PFSK-1 (cell line): Measurements from ENCODE around the gene TNNT3.

ENCODE experiments used
- FOXP2 ChIP-seq: optimal IDR thresholded peaks from 2 replicates; pipeline ENCODE3; 2011; ENCODE audit warnings: borderline replicate concordance, control low read depth, inconsistent platforms; ENCODE audit not compliant: insufficient read depth; ENCODE audit errors: extremely low read length, extremely low read depth
- POLR2AphosphoS5 ChIP-seq: IDR thresholded peaks from 2 replicates; pipeline ENCODE4 v1.6.1; 2012; ENCODE audit warnings: low read depth, mild to moderate bottlenecking, control low read depth, low read length, moderate library complexity
- REST ChIP-seq, 2 experiments: IDR thresholded peaks; 2 replicates each; pipeline versions ENCODE4 v1.6.1 to v1.8.0; 2011 to 2012; ENCODE audit warnings: low read depth in 2 of 2, low read length in 2 of 2, control low read depth in 1 of 2, inconsistent platforms in 1 of 2, mild to moderate bottlenecking in 1 of 2, moderate library complexity in 1 of 2; ENCODE audit not compliant: insufficient read depth in 1 of 2
- SIN3A ChIP-seq: IDR thresholded peaks from 2 replicates; pipeline ENCODE4 v1.6.1; 2012; ENCODE audit warnings: mild to moderate bottlenecking, low read length, moderate library complexity, borderline replicate concordance; ENCODE audit not compliant: insufficient read depth
- TAF1 ChIP-seq: IDR thresholded peaks from 2 replicates; pipeline ENCODE4 v1.6.1; 2012; ENCODE audit warnings: low read length, control low read depth, borderline replicate concordance; ENCODE audit not compliant: insufficient read depth

TNNT3 gene

GRCh38 chr11:1892558-1892957 is 26.9 kb upstream of the TNNT3 start:
- no peak for TF ChIP-seq TAF1
- TF ChIP-seq FOXP2 = no peak
- no peak for TF ChIP-seq REST (IDR thresholded peaks at IDR 0.05; ENCODE audit: insufficient read depth in 1 of 2, low read depth in 2 of 2, low read length in 2 of 2)
- TF ChIP-seq POLR2AphosphoS5 = no peak; the same call in 1 of the 2 replicates
- no peak for TF ChIP-seq SIN3A

GRCh38 chr11:1893581-1894359 is 25.7 kb upstream of the TNNT3 start:
- no peak for TF ChIP-seq TAF1
- TF ChIP-seq FOXP2 = no peak
- TF ChIP-seq POLR2AphosphoS5 = no peak
- TF ChIP-seq SIN3A = no peak
- no peak for TF ChIP-seq REST (IDR thresholded peaks at IDR 0.05; ENCODE audit: insufficient read depth in 1 of 2, low read depth in 2 of 2, low read length in 2 of 2)

GRCh38 chr11:1894759-1895158 is 24.7 kb upstream of the TNNT3 start:
- TF ChIP-seq REST (IDR thresholded peaks at IDR 0.05; ENCODE audit: insufficient read depth in 1 of 2, low read depth in 2 of 2, low read length in 2 of 2) = no peak
- TF ChIP-seq TAF1 = no peak
- TF ChIP-seq FOXP2 = no peak
- TF ChIP-seq POLR2AphosphoS5 = no peak
- TF ChIP-seq SIN3A = no peak

GRCh38 chr11:1896468-1896867 is 23.0 kb upstream of the TNNT3 start:
- TF ChIP-seq REST (IDR thresholded peaks at IDR 0.05; ENCODE audit: insufficient read depth in 1 of 2, low read depth in 2 of 2, low read length in 2 of 2) (no peak), SIN3A (no peak), POLR2AphosphoS5 (no peak), FOXP2 (no peak), TAF1 (no peak)

- TF ChIP-seq REST (IDR thresholded peaks at IDR 0.05; ENCODE audit: insufficient read depth in 1 of 2, low read depth in 2 of 2, low read length in 2 of 2) = no peak
- TF ChIP-seq SIN3A = no peak
- no peak for TF ChIP-seq TAF1
- TF ChIP-seq FOXP2 = no peak
- no peak for TF ChIP-seq POLR2AphosphoS5
Measured at GRCh38 chr11:1896923-1897322, 22.6 kb upstream of the TNNT3 start.
